Measurements from ENCODE around the gene TMEM45B. TPM values are rescaled to one million over a fixed set of nuclear protein-coding genes. Genes with fewer than 3 reads are reported as not detected.

Gene TMEM45B
- total and polyA plus RNA-seq, 2 of the 13 experiments (the other 11 are each of a cell fraction or from before 2014, with no cell fraction given), result 29.1 to 181 TPM

DNA sequence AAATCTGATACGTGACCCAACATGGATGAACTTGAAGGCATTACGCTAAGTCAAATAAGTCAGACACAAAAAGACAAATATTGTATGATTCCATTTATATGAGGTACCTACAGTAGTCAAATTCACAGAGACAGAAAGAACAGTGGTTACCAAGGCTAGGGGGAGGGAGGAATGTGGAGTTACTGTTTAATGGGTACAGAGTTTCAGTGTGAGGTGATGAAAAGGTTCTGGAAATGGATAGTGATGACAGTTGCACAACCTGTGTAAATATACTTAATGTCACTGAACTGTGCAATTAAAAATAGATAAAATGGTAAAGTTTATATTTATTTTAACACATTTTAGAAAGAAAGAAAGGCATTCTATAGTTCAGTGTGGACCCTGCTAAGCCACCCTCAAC, 24.1 kb upstream of the TMEM45B start (continued):
- TF ChIP-seq, protein P1, sequence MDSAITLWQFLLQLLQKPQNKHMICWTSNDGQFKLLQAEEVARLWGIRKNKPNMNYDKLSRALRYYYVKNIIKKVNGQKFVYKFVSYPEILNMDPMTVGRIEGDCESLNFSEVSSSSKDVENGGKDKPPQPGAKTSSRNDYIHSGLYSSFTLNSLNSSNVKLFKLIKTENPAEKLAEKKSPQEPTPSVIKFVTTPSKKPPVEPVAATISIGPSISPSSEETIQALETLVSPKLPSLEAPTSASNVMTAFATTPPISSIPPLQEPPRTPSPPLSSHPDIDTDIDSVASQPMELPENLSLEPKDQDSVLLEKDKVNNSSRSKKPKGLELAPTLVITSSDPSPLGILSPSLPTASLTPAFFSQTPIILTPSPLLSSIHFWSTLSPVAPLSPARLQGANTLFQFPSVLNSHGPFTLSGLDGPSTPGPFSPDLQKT (CRISPR knock-in tag; IDR thresholded peaks at IDR 0.05; ENCODE audit: borderline replicate concordance), result no peak
- TF ChIP-seq PPARG (CRISPR knock-in tag; conservative IDR thresholded peaks at IDR 0.05) (peak; percentile 80), ISL2 (CRISPR knock-in tag; IDR thresholded peaks at IDR 0.05) (peak; percentile 90), ZNF138 (CRISPR knock-in tag; IDR thresholded peaks at IDR 0.05; ENCODE audit: low read depth) (no peak), GATA4 (IDR thresholded peaks at IDR 0.05; ENCODE audit: borderline replicate concordance, low read depth) (peak; percentile 26; the same call in 1 of the 2 replicates), PHF21A (CRISPR knock-in tag; IDR thresholded peaks at IDR 0.05) (peak; percentile 39), ZNF362 (CRISPR knock-in tag; IDR thresholded peaks at IDR 0.05; ENCODE audit: borderline replicate concordance) (peak; percentile 29; the same call in 1 of the 2 replicates), ZNF296 (CRISPR knock-in tag; conservative IDR thresholded peaks at IDR 0.05) (no peak), HDAC1 (CRISPR knock-in tag; IDR thresholded peaks at IDR 0.05) (peak; percentile 40; the same call in 1 of the 2 replicates), AHDC1 (CRISPR knock-in tag; IDR thresholded peaks at IDR 0.05; ENCODE audit: borderline replicate concordance) (peak; percentile 38; the same call in 1 of the 2 replicates), RARA (CRISPR knock-in tag; IDR thresholded peaks at IDR 0.05) (peak; percentile 68), MLX (CRISPR knock-in tag; IDR thresholded peaks at IDR 0.05) (peak; percentile 60; the same call in 1 of the 2 replicates), GATAD1 (CRISPR knock-in tag; IDR thresholded peaks at IDR 0.05) (no peak), ARNT (IDR thresholded peaks at IDR 0.05) (no peak), RXRB (CRISPR knock-in tag; IDR thresholded peaks at IDR 0.05; ENCODE audit: borderline replicate concordance) (peak; percentile 77)
- TF ChIP-seq, protein P2, sequence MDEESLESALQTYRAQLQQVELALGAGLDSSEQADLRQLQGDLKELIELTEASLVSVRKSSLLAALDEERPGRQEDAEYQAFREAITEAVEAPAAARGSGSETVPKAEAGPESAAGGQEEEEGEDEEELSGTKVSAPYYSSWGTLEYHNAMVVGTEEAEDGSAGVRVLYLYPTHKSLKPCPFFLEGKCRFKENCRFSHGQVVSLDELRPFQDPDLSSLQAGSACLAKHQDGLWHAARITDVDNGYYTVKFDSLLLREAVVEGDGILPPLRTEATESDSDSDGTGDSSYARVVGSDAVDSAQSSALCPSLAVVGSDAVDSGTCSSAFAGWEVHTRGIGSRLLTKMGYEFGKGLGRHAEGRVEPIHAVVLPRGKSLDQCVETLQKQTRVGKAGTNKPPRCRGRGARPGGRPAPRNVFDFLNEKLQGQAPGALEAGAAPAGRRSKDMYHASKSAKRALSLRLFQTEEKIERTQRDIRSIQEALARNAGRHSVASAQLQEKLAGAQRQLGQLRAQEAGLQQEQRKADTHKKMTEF (CRISPR knock-in tag; IDR thresholded peaks at IDR 0.05), result peak; percentile 48; the same call in 1 of the 2 replicates
- TF ChIP-seq, protein P3, sequence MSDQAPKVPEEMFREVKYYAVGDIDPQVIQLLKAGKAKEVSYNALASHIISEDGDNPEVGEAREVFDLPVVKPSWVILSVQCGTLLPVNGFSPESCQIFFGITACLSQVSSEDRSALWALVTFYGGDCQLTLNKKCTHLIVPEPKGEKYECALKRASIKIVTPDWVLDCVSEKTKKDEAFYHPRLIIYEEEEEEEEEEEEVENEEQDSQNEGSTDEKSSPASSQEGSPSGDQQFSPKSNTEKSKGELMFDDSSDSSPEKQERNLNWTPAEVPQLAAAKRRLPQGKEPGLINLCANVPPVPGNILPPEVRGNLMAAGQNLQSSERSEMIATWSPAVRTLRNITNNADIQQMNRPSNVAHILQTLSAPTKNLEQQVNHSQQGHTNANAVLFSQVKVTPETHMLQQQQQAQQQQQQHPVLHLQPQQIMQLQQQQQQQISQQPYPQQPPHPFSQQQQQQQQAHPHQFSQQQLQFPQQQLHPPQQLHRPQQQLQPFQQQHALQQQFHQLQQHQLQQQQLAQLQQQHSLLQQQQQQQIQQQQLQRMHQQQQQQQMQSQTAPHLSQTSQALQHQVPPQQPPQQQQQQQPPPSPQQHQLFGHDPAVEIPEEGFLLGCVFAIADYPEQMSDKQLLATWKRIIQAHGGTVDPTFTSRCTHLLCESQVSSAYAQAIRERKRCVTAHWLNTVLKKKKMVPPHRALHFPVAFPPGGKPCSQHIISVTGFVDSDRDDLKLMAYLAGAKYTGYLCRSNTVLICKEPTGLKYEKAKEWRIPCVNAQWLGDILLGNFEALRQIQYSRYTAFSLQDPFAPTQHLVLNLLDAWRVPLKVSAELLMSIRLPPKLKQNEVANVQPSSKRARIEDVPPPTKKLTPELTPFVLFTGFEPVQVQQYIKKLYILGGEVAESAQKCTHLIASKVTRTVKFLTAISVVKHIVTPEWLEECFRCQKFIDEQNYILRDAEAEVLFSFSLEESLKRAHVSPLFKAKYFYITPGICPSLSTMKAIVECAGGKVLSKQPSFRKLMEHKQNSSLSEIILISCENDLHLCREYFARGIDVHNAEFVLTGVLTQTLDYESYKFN (CRISPR knock-in tag; conservative IDR thresholded peaks at IDR 0.05), result peak; percentile 71
